Activated naive CD4-positive, alpha-beta T cell treated with anti-CD3 and anti-CD28 coated beads, Interleukin-2, amount 10 ng/mL, durations not matched to agents 7 days and 5 days (primary cell): ENCODE measurements around the gene LRBA.
"Not testable (repeated sequence)": the region's sequence is repeated elsewhere in the genome, so short reads cannot be mapped to it uniquely, and the experiment has no call there.

ENCODE experiments used
- CTCF ChIA-PET: fragments of 350-600 bp; sonication (Branson Sonifier 250); formaldehyde crosslinking; loops from one replicate; lab custom pipeline; 2021; ENCODE audit warnings: antibody characterized with exemption; lab: Charles Lee
- DNase-seq: peaks from one replicate; pipeline ENCODE4 v3.0.0-alpha.2; 2020
- H3K27ac Mint-ChIP-seq: one replicate; pipeline ENCODE4 v1.8.0; 2021; ENCODE audit warnings: mild to moderate bottlenecking, moderate library complexity, mixed read lengths
- H3K27me3 Mint-ChIP-seq: one replicate; pipeline ENCODE4 v1.8.0; 2021; ENCODE audit warnings: mild to moderate bottlenecking, mixed read lengths
- H3K36me3 Mint-ChIP-seq: one replicate; pipeline ENCODE4 v1.8.0; 2021; ENCODE audit warnings: mixed read lengths
- H3K4me1 Mint-ChIP-seq: one replicate; pipeline ENCODE4 v1.8.0; 2021; ENCODE audit warnings: mixed read lengths
- H3K4me3 Mint-ChIP-seq: one replicate; pipeline ENCODE4 v1.8.0; 2021; ENCODE audit warnings: mild to moderate bottlenecking, moderate library complexity, mixed read lengths
- H3K9me3 Mint-ChIP-seq: one replicate; pipeline ENCODE4 v1.8.0; 2021; ENCODE audit warnings: mixed read lengths

LRBA gene

GRCh38 chr4:150999086-150999485 lies 16.0 kb downstream of the LRBA start:
- CTCF ChIA-PET: no interaction called here
- Mint-ChIP-seq H3K27ac (no peak overlapping the region), H3K4me1 (peaks cover 5% of the 10 kb centered on the region), H3K9me3 (no peaks in the 10 kb centered on the region), H3K4me3 (no peak overlapping the region), H3K36me3 (peaks cover 21% of the 10 kb centered on the region), H3K27me3 (no peaks in the 10 kb centered on the region)
- DNase-seq: no peak

DNA sequence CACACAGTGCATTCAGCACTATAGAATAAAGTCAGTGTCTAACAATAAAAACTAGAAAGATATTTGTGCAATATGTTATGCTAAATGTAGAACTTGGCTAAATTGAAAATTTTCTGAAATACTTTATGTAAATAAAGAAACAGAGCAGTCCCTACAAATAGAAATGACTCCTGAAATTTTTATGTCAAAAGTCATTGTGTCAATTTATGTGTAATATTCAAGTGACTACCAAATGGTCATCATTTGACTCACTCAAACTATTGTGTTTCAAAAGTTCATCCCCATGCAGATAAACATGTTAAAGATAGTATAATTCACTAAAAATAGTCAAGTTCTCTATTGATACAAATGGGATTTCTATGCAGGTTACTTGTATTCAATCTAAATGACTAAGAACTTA lies 17.9 kb downstream of the LRBA start:
- peaks cover 25% of the 10 kb centered on the region for H3K36me3 Mint-ChIP-seq
- no peak overlapping the region for H3K27ac Mint-ChIP-seq
- no peak overlapping the region for H3K4me3 Mint-ChIP-seq
- H3K9me3 Mint-ChIP-seq: no peaks in the 10 kb centered on the region
- H3K27me3 Mint-ChIP-seq: no peaks in the 10 kb centered on the region
- CTCF ChIA-PET: no interaction called here
- peaks cover 5% of the 10 kb centered on the region for H3K4me1 Mint-ChIP-seq
- no peak for DNase-seq

DNA sequence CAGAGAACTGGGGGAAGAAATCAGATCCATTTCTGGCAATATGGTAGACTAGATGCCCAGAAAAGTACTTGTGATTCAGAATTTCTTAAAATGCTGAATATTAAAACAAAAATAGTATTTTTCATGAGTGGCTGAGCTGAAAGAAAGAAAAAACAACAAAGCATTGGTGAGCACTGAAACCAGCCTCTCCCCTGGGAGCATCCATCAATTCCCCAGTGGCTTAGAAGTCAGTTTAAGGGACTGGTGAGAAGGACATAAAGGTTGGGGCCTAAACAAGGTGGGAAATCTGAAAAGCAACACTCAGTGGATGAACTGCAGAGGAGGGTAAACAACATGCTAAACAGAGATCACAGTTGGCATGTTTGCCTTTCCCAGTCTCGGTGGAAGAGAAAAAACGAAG lies 20.4 kb downstream of the LRBA start:
- Mint-ChIP-seq H3K27me3 (no peaks in the 10 kb centered on the region), H3K9me3 (peaks cover 4% of the 10 kb centered on the region), H3K27ac (no peak overlapping the region), H3K36me3 (peaks cover 26% of the 10 kb centered on the region), H3K4me3 (no peak overlapping the region), H3K4me1 (peaks cover 5% of the 10 kb centered on the region)
- CTCF ChIA-PET: no interaction called here
- no peak for DNase-seq

- CTCF ChIA-PET, H3K4me3 Mint-ChIP-seq, H3K27ac Mint-ChIP-seq, H3K27me3 Mint-ChIP-seq, H3K9me3 Mint-ChIP-seq, DNase-seq, H3K4me1 Mint-ChIP-seq: not testable (repeated sequence)
- peaks cover 25% of the 10 kb centered on the region for H3K36me3 Mint-ChIP-seq
Measured at GRCh38 chr4:150993577-150993976, 21.5 kb downstream of the LRBA start.

GRCh38 chr4:150990993-150991392 lies 24.1 kb downstream of the LRBA start:
- CTCF ChIA-PET: no interaction called here
- DNase-seq: no peak
- peaks cover 23% of the 10 kb centered on the region for H3K36me3 Mint-ChIP-seq
- H3K4me3 Mint-ChIP-seq: no peak overlapping the region
- peaks cover 4% of the 10 kb centered on the region for H3K4me1 Mint-ChIP-seq
- no peak overlapping the region for H3K27ac Mint-ChIP-seq
- no peaks in the 10 kb centered on the region for H3K27me3 Mint-ChIP-seq
- peaks cover 4% of the 10 kb centered on the region for H3K9me3 Mint-ChIP-seq

DNA sequence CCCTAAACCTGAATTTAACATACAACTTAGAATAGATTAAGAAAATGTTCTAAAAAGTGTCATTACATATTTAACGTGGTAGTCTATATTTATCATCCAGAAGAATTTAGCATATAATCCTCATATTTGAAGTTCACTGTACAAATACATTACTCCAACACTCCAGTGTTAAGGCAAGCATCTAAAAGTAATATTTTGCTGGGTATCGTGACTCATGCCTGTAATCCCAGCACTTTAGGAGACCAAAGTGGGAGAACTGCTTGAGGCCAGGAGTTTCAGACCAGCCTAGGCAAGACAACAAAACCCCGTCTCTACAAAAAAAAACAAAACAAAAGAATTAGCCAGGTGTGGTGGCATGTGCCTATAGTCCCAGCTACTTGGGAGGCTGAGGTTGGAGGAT lies 24.8 kb downstream of the LRBA start:
- DNase-seq: no peak
- no peaks in the 10 kb centered on the region for H3K27me3 Mint-ChIP-seq
- peaks cover 4% of the 10 kb centered on the region for H3K4me1 Mint-ChIP-seq
- no peak overlapping the region for H3K27ac Mint-ChIP-seq
- H3K4me3 Mint-ChIP-seq: no peak overlapping the region
- H3K9me3 Mint-ChIP-seq: peaks cover 4% of the 10 kb centered on the region
- peaks cover 21% of the 10 kb centered on the region for H3K36me3 Mint-ChIP-seq
- CTCF ChIA-PET: no interaction called here

DNA sequence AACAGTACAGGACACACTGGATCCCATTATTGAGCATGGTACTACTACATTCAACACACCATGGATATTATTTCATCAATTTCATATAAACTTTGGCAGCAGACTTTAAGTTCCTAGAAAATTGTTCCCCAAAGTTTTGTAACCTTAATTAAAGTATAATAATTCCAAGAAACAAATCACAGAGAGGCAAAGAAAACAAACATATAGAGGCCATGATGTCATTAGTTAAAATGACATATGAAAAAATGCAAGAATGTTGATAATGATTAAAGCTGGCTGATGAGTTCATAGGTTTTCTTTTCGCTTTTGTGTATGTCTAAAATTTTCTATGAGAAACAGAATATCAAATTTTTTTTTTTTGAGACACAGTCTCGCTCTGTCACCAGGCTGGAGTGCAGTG lies 26.8 kb downstream of the LRBA start:
- DNase-seq: no peak
- H3K27me3 Mint-ChIP-seq: no peaks in the 10 kb centered on the region
- H3K36me3 Mint-ChIP-seq: peaks cover 15% of the 10 kb centered on the region
- no peak overlapping the region for H3K27ac Mint-ChIP-seq
- CTCF ChIA-PET: no interaction called here
- H3K9me3 Mint-ChIP-seq: peaks cover 4% of the 10 kb centered on the region
- H3K4me3 Mint-ChIP-seq: no peak overlapping the region
- H3K4me1 Mint-ChIP-seq: peaks cover 4% of the 10 kb centered on the region

DNA sequence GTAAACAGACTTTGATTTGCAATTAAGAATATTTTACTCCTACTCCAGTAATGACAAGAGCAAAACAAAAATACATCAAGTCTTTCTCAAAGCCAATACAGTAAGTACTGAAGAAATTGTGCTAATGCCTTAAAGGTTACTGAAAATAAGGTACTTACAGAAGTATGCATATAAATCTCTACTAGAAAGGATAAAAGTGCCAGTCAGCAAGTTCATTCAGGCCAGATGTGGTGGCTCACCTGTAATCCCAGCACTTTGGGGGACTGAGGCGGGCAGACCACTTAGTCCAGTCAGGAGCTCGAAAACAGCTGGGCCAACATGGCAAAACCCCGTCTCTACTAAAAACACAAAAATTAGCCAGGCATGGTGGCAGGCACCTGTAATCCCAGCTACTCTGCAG lies 27.9 kb downstream of the LRBA start:
- Mint-ChIP-seq H3K27me3 (no peaks in the 10 kb centered on the region), H3K27ac (no peak overlapping the region), H3K36me3 (peaks cover 13% of the 10 kb centered on the region), H3K4me3 (no peak overlapping the region), H3K9me3 (peaks cover 4% of the 10 kb centered on the region), H3K4me1 (peaks cover 7% of the 10 kb centered on the region)
- CTCF ChIA-PET: no interaction called here
- no peak for DNase-seq

- CTCF ChIA-PET: no interaction called here
- no peak for DNase-seq
- Mint-ChIP-seq H3K27me3 (no peaks in the 10 kb centered on the region), H3K4me3 (no peak overlapping the region), H3K4me1 (peaks cover 7% of the 10 kb centered on the region), H3K36me3 (peaks cover 4% of the 10 kb centered on the region), H3K9me3 (peaks cover under 1% of the 10 kb centered on the region), H3K27ac (no peak overlapping the region)
Measured at GRCh38 chr4:150986085-150986484, 29.0 kb downstream of the LRBA start.

DNA sequence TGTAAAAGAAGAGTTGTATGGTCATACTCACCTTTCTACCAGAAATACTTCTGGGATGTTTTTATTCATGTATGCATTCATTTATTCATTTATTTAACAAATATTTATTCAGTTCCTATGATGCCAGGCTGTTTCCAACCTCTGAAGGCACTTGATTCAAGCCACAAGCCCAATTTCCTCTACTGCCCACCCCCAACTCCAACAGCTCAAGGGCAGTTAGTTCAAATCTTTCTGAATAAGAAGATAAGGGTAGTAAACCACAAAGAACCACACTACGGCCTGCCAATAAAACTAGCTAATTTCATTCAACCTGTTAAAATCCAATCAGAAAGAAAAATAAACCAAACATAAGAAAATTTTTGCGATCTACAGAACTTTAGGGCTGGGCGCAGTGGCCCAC lies 31.2 kb downstream of the LRBA start:
- DNase-seq: no peak
- H3K4me3 Mint-ChIP-seq: no peak overlapping the region
- peaks cover 11% of the 10 kb centered on the region for H3K36me3 Mint-ChIP-seq
- peaks cover 11% of the 10 kb centered on the region for H3K4me1 Mint-ChIP-seq
- no peaks in the 10 kb centered on the region for H3K27me3 Mint-ChIP-seq
- H3K27ac Mint-ChIP-seq: no peak overlapping the region
- peaks cover under 1% of the 10 kb centered on the region for H3K9me3 Mint-ChIP-seq
- CTCF ChIA-PET: no interaction called here

GRCh38 chr4:150982557-150983233 lies 32.4 kb downstream of the LRBA start:
- H3K4me3 Mint-ChIP-seq: no peak overlapping the region
- no peak overlapping the region for H3K27ac Mint-ChIP-seq
- H3K4me1 Mint-ChIP-seq: peaks cover 11% of the 10 kb centered on the region

DNA sequence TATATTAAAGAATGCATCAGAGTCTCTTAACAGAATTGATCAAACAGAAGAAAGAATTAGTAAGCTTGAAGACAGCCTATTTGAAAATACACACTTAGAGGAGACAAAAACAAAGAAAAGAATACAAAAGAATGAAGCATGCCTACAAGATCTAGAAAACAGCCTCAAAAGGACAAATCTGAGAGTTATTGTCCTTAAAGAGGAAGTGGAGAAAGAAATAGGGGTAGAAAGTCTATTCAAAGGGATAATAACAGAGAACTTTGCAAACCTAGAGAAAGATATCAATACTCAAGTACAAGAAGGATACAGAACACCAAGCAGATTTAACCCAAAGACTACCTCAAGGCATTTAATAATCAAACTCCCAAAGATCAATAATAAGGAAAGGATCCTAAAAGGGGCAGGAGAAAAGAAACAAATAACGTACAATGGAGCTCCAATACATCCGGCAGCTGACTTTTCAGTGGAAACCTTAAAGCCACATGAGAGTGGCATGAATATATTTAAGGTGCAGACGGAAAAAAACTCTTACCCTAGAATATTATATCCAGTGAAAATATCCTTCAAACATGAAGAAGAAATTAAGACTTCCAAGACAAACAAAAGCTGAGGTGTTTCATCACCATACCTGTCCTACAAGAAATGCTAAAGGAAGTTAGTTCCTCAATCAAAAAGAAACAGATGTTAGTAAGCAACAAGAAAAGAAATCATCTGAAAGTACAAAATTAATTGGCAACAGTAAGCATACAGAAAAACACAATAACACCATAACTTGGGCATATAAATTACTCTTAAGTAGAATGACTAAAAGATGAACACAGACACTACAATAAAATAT lies 36.1 kb downstream of the LRBA start:
- peaks cover 12% of the 10 kb centered on the region for H3K36me3 Mint-ChIP-seq
- DNase-seq: no peak
- no peak overlapping the region for H3K4me3 Mint-ChIP-seq
- H3K4me1 Mint-ChIP-seq: peaks cover 16% of the 10 kb centered on the region
- H3K27me3 Mint-ChIP-seq: no peaks in the 10 kb centered on the region
- CTCF ChIA-PET: interaction anchor here (0.6 kb wide), 1 partner anchor 32 kb away, joined by 3 read pairs; no protein-coding TSS in a partner anchor
- peaks cover 4% of the 10 kb centered on the region for H3K9me3 Mint-ChIP-seq
- no peak overlapping the region for H3K27ac Mint-ChIP-seq

More at GRCh38 chr4:150982557-150983233, 32.4 kb downstream of the LRBA start:
- CTCF ChIA-PET: no interaction called here
- DNase-seq: no peak
- Mint-ChIP-seq H3K27me3 (no peaks in the 10 kb centered on the region), H3K9me3 (peaks cover 4% of the 10 kb centered on the region), H3K36me3 (peaks cover 13% of the 10 kb centered on the region)

- peaks cover 28% of the 10 kb centered on the region for H3K4me1 Mint-ChIP-seq
- no peaks in the 10 kb centered on the region for H3K27me3 Mint-ChIP-seq
- no peak overlapping the region for H3K4me3 Mint-ChIP-seq
- CTCF ChIA-PET: interaction anchor here (1.0 kb wide), 1 partner anchor 14 kb away, joined by 3 read pairs; no protein-coding TSS in a partner anchor
- no peak for DNase-seq
- peaks cover 10% of the 10 kb centered on the region for H3K36me3 Mint-ChIP-seq
- H3K9me3 Mint-ChIP-seq: peaks cover 4% of the 10 kb centered on the region
- H3K27ac Mint-ChIP-seq: no peak overlapping the region
Measured at GRCh38 chr4:150976478-150977118, 38.5 kb downstream of the LRBA start.

GRCh38 chr4:150974750-150975149 lies 40.3 kb downstream of the LRBA start:
- H3K4me3 Mint-ChIP-seq: no peak overlapping the region
- peaks cover 32% of the 10 kb centered on the region for H3K4me1 Mint-ChIP-seq
- H3K27me3 Mint-ChIP-seq: no peaks in the 10 kb centered on the region
- H3K36me3 Mint-ChIP-seq: peaks cover 5% of the 10 kb centered on the region
- CTCF ChIA-PET: no interaction called here
- DNase-seq: no peak
- H3K9me3 Mint-ChIP-seq: peaks cover 4% of the 10 kb centered on the region
- H3K27ac Mint-ChIP-seq: no peak overlapping the region
